ENCODE results near the gene TRABD.

Gene TRABD

DNA sequence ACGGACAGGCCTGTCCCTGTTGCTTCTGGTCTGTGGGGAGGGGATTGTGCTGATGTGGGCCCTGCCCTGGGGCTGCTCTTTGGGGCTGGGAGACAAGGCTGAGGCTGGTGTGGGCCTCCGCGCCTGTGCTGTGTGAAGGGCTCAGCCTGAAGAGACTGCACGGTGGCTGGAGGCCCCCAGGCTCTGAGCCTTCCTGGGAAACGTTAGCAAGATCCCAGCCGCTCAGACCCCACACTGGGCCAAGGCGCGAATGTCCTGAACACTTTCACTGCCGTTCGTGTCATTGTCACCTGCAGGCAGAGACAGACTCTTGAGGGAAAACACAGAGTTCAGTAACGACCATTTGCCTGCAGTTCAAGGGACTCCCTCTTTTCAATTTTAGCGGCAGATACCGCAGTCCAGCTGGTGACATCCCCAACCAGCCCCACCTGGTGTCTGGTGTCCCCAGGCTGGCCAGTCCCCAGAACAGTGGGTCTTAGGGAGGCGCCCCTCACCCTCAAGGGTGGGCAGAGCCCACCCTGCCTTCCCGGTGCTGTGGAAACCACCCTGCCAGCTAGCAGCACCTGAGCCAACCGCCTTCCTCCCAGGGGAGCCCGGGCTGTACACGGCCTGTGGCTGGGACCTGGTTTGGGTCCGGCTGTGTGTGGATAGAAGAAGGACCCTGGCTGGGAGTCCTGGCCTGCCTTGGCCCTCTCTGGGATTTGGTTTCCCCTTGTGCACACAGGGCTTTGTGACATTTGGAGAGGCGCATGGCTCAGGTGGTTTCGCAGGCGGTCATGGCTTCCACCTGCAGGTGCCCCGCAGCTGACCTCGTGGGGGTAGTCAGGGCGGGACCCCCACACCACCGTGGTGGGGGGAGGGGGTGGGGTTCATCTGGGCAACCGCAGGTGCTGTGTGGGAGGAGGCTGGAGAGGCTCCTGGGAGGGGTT lies 9.5 kb upstream of the TRABD start:
- no peak for DNase-seq

DNA sequence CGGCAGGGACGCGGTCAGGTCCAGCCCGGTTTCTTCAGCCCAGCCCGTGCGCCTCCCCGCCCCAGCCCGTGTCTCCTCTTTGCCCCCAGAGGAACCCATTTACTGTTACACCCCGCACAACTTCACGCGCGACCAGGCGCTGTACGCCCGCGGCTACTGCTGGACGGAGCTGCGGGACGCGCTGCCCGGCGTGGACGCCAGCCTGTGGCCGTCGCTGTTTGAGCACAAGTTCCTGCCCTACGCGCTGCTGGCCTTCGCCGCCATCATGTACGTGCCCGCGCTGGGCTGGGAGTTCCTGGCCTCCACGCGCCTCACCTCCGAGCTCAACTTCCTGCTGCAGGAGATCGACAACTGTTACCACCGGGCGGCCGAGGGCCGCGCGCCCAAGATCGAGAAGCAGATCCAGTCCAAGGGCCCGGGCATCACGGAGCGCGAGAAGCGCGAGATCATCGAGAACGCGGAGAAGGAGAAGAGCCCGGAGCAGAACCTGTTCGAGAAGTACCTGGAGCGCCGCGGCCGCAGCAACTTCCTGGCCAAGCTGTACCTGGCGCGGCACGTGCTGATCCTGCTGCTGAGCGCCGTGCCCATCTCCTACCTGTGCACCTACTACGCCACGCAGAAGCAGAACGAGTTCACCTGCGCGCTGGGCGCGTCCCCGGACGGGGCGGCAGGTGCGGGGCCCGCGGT lies 8.7 kb upstream of the TRABD start:
- DNase-seq: no peak

DNA sequence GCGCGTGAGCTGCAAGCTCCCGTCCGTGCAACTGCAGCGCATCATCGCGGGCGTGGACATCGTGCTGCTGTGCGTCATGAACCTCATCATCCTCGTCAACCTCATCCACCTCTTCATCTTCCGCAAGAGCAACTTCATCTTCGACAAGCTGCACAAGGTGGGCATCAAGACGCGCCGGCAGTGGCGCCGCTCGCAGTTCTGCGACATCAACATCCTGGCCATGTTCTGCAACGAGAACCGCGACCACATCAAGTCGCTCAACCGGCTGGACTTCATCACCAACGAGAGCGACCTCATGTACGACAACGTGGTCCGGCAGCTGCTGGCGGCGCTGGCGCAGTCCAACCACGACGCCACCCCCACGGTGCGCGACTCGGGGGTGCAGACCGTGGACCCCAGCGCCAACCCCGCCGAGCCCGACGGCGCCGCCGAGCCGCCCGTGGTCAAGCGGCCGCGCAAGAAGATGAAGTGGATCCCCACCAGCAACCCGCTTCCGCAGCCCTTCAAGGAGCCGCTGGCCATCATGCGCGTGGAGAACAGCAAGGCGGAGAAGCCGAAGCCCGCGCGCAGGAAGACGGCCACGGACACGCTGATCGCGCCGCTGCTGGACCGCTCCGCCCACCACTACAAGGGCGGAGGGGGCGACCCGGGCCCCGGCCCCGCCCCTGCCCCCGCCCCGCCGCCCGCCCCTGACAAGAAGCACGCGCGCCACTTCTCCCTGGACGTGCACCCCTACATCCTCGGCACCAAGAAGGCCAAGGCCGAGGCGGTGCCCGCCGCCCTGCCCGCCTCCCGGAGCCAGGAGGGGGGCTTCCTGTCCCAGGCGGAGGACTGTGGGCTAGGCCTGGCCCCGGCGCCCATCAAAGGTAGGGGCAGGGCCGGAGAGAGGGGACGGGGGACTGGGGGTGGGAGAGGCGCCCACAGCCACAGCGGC lies 7.9 kb upstream of the TRABD start:
- DNase-seq: no peak

DNA sequence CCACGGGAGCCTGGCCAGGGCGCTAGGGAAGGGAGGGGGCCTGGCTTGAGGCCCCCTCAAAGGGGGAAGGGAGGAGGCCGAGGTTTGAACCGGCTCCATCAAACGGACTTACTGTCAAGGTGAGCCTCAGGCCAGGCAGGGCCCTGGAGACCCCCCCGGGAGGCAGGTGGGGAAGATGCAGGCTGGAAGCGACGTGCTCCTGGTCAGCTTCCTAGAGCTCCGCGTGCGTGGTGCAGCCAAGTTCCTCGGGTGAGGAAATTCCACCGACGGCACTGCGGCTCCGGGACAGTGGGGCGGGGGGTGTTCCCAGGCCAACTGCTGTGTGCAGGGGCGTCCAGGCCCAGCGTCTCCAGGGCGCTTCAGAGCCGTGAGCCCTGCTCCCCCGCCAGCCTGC lies 7.2 kb upstream of the TRABD start:
- DNase-seq: no peak

DNA sequence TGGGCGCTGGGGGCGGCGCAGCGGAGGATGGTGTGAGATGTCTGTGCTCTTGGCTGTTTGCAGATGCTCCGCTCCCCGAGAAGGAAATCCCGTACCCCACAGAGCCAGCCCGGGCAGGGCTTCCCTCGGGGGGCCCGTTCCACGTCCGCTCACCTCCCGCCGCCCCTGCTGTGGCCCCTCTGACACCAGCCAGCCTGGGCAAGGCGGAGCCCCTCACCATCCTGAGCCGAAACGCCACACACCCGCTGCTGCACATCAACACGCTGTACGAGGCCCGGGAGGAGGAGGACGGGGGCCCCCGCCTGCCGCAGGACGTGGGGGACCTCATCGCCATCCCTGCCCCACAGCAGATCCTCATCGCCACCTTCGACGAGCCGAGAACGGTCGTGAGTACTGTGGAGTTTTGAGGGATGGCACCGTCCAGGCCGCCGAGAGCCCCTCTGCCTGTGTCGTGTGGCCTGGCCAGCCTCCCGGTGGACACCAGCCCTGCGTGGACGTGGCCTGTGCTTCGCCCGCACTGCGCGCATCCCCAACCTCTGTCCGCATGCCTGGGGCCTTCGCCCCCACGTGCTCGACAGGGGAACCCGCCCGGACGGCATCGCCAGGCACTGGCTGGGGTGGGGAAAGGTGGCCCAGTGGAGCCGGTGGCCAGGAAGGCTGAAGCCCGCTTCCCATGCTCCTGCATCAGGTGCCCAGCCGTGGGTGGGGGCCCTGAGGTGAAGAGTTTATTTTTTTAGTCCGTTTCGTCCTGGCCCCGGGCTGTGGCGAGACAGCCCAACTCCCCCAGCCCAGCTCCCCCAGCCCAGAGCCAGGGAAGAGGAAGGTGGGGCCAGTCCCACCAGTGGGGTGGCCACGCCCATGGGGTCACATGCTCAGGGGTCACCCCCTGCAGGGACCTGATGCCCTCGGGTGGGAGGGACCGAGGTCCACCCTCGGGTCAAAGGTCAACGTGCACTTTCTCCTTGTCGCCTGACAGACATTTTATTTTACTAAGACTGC lies 6.5 kb upstream of the TRABD start:
- DNase-seq: no peak

DNA sequence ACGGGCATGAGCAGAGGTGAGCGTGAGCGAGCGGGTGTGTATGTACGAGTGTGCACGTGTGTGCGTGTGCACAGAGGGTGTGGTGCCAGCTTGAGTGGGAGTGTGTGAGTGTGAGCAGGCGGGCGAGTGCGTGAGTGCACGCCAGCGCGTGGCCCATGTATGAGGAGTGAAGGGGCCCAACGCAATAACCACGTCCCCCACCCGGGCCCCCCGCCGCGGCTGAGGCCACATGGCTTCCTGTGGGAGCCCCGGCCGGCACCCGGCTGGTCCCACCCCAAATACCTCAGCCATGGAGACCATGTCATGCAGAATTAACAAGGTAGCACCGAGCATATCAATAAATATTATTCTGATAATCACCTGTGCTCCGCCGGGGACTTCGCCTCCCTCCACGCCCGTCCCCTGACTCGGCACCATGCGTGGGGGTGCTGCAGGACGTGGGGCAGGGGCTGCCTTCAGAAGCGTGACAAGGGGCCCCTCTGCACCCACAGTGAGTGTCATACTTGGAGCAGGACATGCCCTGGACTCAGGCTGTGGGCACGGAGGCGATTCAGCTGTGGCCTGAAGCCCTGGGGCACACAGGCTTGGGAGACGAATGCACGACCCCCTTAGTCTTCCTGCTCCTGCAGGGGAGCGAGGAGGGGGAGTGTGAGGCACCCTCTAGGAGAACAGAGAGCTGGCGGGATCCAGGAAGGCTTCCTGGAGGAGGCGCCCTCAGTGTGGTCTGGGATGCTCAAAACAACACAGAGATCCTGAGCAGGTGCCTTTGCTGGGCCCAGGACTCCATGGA lies 5.6 kb upstream of the TRABD start:
- DNase-seq: no peak

DNA sequence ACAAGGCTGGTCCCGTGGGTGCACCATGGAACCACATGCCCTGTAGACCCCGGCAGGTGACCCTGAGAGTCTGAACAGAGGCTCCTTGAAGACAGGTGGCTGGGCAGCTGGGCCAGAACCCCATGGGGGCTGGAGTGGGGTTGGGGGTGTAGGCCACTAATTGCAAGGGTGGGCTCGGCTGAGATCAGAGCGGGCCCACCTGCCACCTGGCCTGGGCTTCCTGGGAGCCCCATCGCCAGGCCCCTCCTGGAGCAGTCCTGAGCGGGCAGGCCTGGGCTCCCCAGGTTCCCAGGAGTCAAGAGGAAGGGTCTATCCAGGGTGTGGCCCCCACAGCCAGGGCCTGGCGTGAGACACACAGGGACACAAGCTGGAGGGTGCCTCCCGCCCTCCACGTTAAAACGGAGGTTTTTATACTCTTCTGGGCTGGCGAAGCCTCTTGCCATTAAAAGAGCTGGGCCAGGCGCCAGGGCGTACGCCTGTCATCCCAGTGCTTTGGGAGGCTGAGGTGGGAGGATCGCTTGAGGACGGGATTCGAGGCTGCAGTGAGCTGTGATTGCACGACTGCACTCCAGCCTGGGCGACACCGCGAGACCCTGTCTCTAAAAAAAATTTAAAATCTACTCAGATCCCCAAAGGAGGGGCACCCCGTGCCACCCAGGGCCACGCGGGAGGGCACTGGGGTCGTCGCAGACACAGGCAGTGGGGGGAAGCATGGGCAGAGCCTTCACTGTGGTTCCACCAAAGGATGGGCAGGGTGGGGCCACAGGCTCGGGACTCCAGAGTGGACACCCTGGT lies 4.8 kb upstream of the TRABD start:
- no peak for DNase-seq

DNA sequence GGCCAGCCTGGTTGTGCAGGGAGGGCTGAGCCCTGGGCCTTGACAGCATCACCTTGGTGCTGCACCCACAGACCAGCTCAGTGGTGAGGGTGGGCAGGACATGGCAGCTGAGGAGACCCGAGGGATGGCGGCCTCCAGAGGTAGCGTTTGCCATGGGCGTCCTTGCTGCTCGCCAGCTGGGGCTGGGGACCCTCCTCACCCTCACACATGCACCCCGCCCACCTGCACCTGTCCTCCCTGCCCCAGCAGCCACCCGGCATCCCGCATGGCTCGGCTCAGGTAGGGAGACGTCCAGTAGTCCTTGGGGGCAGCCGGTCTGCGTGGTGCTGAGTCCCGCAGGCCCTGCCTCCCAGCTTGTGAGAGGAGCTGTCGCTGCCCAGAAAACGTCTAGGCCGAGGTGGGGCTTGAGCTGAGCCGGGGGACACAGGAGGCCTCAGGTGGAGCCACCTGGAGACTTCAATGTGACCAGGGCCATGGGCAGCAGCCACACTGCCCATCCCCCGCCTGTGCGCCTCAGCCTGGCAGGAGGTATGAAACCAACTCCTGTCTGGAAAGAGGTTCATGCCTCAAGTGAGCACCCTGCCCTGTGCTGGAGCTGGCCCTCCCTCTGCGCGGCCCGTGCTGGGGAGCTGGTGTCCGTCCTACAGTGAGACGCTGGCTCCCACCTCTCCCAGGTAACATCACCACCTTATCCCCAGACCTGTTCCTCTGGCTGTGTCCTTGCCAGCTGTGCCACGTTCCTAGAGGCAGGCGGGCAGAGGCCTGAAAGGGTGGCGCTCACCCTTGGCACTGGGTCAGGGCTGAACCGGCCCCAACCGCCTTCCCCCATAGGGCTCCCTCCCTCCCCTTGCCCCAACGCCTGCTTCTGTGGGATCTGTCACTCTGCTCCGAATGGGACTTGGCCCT lies 3.3 kb upstream of the TRABD start:
- DNase-seq: no peak

DNA sequence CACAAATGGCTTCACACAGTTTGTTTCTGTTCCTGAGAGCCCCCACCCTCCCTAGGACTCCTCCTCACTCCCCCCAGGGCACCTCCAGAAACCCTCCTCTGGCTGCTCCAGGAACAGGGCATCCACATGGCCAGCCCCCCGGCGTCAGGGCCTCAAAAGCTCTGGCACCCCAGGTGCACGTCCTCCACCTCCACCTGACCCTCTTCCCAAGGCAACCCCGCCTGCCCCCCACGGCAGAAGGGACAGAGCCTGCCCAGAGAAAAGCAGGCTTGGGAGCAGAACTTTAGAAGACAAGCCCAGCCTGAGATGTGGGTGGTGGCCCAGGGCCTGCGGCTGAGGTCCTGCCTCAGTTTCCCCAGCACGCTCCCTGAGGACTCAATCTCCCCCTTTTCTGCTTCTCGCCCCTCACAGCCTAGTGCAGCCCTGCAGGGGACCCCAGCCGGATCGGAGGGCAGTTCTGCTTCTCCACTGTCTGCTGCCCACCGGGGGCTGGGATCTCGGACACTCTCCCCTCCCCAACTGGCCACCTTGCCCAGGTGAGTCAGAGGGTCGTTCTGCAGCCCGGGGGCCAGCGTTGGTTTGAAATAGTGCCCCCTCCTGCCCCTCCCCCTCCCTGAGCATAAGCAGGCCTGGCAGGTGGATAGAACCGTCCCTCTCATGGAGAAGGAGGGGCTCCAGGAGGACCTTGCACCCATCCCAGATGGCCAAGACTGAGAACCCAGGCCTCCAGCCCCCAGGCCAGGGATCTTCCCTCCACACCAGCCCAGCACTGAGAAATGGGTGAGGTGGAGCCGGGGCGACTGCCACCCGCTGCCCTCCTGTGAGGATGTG lies 2.4 kb upstream of the TRABD start:
- no peak for DNase-seq

DNA sequence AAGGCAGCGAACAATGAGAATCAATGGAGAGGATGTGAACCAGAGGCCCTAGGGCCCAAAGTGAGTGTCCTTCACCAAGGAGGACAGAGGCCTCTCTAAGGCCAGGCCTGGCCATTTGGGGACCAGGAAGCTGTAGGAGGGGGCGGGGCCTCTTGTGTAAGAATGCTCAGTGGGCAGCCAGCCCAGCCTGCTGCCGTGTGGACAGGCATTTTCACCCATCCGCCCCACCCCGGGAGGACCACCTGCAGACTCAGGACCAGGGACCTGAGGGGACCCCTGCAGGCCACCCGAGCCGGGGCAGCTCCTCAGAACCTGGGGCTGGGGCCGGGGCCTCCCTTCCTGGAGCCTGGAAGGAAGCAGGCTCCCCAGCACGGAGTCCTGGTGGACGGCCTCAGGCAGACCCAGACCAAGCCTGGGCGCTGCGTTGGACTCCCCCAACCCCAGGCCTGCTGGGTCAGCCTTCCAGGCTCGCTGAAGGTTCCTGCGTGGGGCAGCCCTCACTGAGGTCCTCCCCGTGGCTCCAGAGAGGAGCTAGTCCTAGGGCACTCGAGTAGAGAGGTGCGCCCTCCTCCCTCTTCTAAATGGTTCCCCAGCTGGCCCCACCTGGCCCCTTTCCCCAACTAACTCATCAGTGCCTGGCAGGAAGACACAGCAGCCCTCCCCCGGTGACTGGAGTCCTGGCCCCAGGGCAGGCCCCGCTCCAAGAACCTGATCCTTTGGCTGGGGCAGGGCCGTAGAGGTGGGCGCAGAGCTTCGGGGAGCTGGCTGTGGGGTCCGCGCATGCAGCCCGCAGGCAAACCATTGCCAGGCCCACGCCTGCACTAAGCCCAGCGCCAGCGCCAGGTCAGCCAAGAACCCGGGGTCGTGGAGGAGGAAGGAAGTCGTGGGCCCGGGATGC lies 1.5 kb upstream of the TRABD start:
- DNase-seq: no peak

DNA sequence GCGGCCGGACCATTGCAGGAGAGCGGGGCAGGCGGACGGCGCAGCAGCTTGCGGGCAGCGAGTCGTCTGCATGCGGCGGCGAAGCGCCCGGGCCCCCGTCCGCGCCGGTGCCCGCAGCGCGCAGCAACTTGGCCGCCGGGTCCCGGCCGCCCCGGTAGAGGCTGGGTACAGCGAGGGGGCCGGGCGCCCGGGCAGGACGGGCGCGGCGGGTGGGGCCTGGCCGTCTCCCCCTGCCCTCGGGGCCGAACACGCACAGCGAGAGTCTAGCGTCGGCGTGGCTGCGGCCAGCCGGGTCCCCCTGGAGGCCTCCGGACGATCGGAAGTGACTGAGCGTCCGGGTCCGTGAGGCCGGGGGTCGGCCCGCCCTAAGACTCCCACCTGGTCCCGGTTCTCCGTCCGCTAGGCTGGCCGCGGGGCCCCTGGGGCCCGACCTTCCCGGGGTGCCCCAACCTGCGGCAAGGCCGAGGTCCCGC lies 775 bp upstream of the TRABD start:
- DNase-seq: no peak

DNA sequence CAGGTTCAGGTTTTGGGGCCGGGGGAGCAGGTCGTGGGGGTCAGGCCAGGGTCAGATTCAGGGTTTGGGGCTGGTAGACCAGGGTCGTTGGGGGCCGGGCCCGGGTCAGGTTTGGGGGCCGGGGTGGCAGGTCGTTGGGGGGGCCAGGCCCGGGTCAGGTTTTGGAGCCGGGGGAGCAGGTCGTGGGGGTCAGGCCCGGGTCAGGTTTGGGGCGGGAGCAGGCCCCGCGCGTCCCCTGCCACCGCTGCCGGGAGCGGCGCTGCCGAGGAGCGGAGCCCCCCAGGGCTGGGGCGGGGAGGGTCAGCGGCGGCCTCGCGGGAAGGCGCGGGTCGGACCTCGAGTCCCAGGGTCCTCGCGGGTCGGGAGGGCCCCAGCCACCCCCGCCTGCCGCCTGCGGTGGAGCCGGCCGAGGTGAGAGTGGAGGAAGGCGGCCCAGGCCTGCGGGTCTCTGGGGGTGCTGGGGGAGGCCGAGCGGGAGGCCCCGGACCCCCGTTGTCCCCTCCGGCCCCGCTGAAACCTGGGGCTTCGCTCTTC lies 535 bp downstream of the TRABD start:
- no peak for DNase-seq

DNA sequence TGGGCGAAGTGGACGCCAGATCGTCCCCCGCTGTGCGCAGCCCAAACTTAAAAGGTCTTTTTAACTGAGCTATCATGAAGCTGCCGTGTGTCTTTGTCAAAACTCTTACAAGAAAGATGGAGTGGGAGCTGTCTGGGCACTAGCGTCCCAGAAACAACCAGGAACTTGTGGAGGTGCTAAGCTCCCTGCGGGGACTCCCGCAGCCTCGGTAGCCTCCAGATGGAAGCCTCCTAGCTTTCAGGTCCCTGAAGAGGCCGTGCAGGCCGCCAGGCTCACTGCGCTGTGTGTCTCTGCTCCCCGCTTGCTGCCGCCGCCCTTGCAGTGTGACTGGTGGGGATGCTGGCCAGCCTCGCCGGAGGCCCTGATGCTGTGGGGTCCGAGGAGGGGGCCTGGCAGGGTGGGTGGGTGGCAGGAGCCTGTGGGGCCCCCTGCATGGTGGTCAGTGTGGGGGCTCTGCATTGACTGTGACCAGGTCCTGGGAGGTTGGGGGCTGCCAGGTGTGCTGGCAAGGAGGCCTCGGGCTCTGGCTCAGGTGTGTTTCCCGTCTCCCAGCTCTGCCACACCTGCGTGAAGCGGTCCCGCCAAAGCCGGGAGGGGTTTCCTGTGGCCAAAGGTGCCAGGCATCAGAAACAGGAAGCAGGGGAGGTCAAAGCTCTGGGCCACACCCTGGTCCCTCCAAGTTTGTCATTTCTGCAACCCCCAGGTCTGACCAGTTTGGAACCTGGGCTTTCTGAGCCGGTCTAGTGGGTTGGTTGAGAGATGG lies 1.2 kb downstream of the TRABD start:
- DNase-seq: peak; percentile 41

DNA sequence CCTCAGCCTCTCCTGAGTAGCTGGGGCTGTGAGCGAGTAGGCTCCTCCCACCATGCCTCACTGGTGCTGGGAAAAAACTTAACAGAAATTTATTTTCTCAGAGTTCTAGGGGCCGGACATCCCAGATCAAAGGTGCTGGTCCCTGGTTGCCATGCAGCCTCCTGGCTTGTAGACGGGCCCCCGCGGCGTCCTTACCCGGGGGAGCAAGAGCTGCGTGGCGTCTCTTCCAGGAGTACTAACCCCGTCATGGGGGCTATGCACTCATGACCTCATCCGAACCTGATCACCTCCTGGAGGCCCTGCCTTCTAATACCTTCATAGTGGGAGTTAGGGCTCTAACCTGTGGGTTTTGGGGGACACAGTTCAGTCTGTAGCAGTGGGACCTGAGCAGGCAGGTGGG lies 2.6 kb downstream of the TRABD start:
- no peak for DNase-seq

DNA sequence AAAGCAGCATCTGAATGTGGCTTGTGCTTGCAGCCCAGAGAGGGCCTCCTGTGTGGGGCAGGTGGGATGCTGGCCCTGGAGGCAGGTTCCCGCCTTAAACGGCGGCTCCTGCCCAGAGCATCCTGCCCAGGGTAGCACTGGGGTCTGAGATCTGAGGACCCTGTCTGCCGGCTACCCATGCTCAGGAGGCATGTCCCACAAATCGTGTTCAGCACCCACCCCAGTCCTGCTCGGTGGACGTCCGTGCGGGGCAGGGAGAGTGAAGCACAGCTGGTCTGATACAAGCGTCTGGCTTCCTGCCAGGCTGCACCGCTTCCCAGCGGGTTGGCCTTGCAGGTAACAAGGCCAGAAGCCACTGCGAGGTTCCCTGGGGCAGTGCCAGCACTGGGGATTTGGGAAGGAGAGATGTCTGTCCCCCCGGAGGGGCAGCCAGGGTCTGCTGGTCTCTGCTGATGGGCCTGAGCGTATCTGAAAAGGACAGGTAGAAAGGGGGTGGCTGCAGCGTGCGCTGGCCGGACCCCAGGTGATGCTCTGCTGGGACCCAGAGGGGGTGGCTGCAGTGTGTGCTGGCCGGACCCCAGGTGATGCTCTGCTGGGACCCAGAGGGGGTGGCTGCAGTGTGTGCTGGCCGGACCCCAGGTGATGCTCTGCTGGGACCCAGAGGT lies 3.6 kb downstream of the TRABD start:
- no peak for DNase-seq

Data from CD4-positive, alpha-beta T cell treated with Interleukin-10 for 1 hour (primary cell).